Fibroblast of skin of right quadriceps (primary cell): ENCODE data around the gene DOK7.

Experiments
- DNase-seq: peaks from one replicate; pipeline ENCODE4 v3.0.0-alpha.2; 2013

The DOK7 gene

DNA sequence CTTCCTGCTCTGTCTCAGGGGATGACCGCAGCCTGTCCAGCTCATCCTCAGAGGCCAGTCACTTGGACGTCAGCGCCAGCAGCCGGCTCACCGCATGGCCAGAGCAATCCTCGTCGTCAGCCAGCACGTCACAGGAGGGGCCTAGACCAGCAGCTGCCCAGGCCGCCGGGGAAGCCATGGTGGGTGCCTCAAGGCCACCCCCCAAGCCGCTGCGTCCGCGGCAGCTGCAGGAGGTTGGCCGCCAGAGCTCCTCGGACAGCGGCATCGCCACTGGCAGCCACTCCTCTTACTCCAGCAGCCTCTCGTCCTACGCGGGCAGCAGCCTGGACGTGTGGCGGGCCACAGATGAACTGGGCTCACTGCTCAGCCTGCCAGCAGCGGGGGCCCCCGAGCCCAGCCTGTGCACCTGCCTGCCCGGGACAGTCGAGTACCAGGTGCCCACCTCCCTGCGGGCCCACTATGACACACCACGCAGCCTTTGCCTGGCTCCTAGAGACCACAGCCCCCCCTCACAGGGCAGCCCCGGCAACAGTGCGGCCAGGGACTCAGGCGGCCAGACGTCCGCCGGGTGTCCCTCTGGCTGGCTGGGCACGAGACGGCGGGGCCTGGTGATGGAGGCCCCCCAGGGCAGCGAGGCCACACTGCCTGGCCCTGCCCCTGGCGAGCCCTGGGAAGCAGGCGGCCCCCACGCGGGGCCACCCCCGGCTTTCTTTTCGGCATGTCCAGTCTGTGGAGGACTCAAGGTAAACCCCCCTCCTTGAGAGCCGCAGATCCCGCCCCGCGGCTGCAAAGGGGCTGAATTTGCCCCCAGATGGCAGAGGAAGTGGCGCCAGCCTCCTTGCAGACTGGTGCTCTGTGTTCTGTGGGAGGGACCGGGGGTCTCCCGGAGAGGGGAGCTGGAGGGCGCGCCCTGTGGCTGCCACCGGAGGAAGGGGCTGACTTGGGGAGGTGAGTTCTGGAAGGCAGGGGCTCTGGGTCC, 29.9 kb downstream of the DOK7 start:
- DNase-seq: no peak

DNA sequence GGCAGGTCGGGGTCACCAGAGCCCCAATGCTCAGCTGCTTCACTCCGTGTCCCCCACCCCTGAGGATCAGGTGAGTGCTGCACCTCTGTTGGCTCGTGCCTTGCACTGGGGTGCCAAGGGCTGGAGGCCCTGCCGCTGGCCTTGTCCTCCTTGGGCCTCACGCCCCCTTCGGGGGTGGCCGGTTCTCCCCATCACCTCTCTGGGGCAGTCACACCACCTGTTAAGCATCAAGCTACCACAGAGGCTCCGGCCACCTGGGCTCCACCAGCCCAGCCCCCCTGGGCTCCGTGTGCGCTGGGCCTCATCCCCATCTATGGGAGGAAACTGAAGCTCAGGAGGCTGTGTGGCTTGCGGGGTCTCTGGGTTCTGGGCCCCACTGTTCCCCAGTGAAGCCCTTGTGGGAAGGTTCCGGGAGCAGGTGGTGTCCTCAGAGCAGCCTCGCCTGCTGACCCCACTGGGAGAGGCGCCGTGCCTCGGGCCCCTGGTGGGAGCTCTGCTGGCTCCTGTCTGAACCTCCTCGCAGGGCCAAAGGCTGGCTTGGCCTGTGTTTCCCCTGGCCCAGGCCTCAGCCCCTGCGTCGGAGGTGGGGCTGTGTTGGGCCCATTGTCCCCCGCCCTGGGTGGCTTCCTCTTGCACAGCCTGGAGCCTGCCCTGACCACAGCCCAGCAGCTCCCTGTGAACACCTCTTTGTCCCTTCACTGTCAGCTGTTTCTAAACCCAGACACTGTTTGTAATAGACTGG, 30.8 kb downstream of the DOK7 start:
- DNase-seq: no peak

DNA sequence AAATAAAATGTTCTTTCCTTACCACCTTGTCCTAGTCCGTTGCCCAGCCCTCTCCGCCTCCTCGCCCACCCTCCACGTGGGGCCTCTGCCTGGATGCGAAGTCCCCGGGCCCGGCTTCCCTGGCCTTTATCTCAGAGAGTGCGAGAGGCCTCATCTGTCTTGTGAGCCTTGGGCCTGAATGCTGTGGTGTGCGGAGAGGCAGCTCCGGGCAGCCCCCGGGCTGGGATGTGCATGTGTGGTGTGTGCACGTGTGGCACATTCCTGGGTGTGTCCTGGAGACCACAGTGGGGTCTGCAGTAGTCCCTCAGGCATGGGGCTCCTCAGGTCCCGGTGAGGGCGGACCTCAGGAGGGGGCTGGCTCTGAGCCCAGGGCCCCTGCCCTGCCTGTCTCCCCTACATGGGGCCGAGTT, 31.4 kb downstream of the DOK7 start:
- DNase-seq: no peak

DNA sequence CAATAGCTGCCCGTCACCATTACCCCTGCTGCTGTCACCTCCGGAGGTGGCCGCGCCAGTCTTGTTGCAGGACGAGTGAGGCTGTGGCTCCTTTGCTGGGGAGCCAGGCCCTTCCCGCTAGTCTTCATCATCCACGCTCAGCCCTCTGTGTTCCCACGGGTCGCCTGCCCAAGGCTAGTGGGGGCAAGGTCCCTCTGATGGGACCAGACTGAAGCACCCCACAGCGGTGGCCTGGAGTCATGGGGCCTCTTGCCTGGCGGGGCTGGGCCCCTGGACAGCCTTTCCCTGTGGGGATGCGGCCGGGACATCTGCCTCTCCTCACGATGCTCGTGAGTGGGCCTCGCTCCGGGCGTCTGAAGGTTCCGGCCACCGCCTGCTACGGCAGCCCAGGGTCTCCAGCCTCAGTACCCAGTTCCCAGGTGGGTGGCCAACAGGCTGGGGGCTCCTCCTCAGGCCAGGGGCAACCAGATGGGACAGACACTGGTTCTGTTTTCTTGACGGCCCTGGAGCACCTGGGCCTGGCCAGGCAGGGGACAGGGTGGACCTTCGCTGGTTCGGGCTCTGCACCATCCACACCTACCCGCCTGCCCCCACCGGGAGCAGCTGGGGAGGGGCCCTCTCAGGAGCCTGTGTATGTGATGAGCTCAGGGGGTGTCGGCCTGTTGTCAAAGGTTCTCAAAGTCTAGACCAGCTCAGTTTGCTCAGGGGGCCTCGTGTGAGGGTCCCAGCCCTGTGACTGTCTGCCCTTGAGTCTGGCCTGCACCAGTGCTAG, 32.3 kb downstream of the DOK7 start:
- no peak for DNase-seq

DNA sequence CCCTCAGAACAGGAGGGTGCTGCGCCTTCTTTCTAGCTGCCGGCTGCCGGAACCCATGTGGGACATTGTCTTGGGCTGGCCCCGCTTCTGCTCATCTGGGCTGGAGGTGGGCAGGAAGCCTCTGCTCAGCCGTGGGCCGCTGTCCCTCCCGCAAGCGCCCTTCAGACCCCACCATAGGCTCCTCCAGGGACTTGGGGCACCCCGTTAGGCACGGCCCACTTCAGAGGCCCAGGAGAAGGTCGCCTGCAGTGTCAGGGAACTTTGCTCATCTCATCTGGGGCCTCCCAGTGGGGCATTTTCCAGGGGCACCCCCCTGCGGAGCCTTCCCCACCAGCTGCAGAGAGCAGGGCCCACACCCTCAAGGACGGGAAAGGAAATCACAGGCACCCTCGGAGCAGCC, 32.9 kb downstream of the DOK7 start:
- DNase-seq: no peak

DNA sequence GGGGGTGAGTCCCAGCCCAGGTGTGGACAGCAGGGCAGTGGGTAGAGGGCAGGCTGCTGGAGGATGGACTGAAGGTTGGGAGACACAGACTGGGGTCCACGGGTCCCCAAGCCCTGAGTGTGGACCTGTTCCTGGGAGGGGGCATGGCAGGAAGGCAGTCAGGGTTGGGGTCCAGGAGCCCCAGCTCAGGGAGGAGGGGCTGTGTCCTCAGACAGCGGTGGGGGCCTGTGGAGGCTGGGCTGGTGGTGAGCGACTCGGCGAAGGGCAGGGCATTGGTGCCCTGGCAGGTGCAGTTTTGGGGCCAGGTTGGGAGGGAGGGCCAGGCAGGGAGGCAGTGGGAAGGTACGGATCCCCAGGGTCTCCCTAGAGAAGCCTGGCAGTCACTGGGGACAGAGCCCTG, 34.0 kb downstream of the DOK7 start:
- DNase-seq: no peak

DNA sequence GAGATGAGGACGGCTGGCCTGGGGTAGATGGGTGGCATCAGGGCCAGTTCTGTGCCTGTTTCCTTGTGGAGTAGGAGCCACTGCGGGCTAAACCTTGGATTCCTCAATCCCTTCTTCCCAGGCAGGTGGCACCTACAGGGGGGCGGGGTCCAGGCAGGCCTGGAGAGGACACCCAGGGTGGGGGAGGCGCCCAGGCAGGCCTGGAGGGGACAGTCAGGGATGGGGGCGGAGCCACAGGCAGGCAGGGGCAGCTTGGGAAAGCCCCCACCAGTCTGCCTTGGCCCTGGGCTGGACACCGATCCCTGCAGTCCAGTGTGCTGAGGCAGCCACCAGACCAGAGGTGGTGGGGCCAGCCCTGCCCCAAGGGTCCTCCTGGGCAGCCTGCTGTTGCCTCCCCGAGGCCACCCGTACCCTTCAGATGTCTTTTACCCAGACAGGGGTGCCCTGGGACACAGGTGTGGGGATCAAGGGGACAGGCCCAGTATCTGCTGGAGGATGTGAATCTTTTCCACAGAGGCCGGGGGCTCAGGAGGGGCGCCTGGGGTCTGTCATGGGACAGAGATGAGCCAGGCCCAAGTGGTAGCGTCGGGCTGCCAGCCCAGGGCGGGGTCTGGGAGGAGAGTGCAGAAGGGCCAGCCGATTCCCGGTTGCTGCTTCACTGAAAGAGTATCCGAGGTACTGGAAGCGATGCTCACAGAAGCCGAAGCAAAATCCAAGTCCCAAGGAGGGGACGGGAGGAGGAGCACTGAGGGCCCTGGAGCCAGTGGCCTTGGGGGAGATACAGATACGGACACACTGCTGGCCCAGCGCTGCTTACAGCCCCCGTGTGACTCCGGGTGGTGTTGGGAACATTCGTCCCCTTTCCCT, 34.6 kb downstream of the DOK7 start:
- no peak for DNase-seq

DNA sequence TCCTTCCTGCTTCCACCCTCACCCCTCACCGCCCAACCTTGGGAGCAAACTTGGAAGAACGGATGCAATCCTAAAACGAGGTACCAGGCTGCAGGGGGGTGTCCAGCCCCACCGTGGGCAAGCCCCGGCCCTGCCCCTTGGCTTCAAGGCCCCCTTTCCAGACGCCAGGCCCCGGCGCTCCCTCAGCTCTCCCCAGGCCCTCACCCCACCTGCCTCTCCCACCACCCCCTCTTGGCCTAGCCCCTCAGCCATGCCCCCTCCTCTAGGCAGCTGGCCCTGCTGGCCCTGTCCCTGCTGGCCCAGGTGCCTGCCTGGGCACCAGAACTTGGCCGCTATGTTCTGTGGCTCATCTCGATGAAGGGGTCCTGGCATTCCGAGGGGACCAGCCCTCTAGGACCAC, 35.3 kb downstream of the DOK7 start:
- DNase-seq: no peak

DNA sequence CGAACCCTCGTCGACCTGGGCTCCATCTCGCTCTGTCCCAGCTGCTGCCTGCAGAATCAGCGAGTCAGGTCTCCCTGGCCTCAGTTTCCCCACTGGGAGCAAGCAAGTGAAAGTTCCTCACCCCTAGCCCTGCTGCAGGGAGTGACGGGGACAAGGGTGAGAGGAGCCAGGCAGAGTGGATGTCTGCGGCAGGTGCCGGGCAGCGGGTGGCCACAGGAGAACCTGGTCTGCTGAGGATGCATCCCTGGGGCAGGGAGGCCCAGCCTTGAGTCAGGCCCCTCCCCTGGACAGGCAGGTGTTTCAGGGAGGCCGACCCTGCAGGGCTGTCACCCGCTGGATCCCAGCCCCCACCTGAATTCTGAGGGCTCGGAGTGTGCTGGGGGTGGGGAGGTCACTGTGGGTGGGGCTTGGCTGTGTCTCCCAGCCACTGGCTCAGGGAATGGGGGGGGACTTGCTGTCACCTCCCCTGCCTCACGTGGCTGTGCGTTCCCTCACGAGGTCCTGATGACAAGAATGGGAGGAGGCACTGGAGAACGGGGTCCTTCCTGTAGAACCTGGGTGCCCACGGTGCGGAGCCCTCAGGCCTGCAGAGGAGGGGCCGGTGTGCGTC, 35.9 kb downstream of the DOK7 start:
- no peak for DNase-seq

DNA sequence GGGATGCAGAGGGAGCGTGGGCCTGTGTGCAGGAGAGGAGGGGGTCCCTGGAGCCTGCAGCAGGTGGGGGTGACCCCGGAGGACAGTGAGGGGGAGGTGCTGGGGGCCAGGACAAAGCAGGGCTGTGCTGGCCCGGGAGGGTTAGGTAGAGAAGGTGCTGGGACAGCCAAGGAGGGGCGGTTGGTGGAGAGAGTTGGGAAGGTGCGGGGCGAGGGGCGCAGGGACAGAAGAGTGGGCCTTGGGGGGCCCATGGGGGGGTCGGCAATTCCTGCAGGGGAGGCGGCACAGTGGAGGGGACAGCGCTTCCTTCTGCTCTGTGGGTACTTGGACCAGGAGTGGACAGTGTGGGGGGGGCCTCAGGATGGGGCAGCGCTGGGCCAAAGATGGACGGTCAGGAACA, 36.6 kb downstream of the DOK7 start:
- no peak for DNase-seq

DNA sequence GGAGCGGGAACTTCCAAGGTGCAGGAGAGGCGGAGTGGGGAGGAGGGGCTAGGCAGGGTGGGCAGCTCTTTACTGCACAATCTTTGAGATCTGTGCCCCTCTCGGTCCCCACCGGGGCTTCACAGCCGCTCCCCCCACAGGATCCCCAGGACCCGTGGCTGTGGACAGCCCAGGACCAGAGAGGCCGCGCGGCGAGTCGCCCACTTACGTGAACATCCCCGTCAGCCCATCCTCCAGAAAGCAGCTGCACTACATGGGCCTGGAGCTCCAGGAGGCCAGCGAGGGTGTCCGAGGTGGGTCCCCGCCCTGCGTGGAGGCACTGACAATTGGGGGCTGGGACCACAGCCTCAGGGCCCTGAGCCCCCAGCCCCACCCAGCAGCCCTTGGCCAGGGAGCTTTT, 37.0 kb downstream of the DOK7 start:
- no peak for DNase-seq

DNA sequence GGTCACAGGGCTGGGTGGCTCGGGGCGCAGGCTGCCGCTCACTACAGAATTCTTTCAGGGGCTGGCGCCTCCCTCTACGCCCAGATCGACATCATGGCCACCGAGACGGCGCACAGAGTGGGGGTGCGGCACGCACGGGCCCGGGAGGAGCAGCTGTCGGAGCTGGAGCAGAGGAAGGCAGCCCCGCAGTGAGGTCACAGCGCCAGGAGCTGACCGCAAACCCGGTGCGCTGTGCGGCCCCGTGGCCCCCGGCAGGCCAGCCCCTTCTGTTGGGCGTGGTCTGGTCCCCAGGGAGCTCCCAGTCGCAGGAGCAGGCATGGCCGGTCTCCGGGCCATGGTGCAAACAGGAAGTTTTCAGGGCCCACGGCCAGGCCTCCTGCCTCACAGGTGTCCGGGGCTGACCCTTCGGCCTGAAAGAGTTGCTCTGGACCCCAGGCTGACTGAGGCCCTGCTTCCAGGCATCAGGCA, 37.6 kb downstream of the DOK7 start:
- no peak for DNase-seq

DNA sequence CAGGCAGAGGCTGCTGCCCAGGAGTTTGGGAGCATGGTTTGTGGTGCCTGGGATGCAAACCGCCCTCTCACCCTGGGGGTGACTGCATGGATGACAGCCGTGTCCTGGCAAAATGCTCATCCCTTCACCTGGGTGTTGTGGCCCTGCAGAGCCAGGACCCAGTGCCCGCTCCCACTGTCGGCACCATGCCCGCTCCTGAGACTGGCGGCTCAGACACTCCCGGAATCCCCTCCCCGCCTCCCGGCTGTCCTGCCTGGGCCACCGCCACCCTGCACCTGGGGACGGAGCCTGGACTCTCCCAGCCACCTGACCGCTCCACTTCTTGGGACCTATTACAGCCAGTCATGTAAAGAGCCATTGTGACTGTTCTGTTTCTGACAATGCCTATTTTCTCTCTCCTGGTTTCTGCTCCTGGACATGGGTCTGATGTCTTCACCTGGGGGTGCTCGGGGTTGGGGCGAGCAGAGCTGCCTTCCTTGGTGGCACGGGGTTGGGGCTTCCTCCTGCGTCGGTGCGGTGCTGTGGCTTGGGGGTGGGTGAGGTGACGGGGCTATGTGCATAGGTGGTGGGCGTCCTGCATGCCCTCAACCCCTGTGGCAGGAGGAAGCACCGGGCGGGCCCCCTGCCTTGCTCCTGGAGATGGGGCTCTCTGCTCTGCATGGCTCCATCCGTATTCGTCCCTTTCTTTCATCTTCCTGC, 38.2 kb downstream of the DOK7 start:
- DNase-seq: no peak

DNA sequence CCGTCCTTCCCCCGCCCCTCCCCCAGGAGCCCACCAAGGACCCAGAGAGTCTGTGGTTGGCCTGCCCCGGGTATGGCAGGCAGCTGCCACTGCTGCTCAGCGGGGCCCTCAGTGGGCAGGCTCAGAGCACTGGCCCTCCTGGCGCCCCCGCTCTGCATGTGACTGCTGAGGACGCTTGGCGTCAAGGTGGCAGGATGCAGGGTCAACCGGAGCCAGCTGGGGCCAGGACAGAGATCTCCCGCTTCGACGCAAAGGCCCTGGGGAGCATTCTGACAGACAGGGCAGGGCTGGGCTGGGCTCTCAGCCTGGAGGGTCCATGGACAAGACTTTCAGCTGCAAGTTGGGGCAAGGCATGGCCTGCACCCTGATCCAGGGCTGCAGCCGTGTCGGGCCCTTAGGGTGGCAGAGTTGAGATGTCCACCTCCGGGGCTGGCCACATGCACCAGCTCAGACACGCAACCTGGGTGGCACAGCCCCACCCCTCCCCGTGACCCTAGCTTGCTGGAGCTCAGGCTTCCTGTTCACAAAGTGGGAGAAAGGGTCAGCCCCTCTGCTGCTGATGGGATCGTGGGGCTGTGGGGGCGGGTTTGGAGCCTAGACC, 38.8 kb downstream of the DOK7 start:
- DNase-seq: no peak

DNA sequence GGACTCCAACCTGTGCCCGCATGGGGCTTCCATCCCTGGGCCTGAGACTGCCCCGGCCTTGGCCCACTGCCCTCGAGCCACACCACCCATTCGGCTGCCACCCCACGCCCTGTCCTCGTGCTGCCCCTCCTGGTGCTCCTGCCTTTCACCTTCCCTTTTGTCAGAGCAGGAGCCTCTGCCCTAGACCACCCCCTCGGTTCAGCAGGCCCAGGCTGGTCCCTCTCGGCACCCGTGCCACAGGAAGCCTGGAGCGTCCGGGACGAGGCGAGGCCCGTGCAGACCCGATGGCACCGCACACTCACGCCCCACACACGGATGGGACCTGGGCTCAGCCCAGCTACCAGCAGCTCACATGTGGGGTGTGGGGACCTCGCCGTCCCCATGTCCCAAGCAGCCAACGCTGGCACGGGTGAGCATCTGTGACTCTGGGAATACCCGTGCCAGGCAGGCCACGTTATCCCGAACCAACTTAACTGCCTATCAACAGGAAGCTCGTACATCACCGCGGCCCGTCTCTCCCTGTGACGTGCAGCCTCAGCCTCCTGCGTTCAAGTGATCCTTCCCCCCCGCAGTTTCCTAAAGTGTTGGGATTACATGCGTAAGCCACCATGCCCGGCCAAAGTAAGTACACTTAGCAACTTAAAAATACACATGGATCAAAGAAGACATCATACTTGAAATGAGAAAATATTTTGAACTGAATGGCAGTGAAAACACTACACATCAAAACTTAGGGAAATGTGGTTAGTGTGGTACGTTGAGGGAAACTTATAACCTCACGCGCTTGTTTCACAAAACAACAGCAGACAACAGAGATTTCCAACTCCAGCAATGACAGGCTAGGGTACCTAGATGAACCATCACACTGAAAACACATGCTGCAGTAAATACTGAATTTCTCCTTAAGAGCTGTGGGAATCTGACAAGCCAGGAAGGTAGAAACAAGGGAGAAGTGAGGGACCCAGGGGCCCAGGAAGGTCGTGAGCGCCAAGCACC, 40.1 kb downstream of the DOK7 start:
- no peak for DNase-seq

DNA sequence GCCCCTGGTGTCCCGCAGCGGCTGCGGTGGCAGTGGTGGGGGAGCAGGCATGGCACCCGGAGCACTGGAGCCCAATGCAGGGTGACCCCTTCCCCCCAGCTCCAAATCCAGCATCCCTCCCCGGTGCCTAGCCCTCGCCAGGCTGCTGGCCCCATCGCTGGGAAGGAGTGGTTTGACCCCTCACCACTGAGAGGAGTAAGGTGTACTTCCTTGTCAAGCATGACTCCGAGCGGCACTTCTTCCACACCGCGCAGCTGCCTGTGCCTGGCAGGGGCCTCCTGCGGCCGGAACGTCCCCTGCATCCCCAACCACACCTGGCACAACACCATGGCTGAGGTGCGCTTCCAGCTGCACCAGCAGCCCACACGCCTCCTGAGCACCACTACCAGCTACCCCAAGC, 42.1 kb downstream of the DOK7 start:
- DNase-seq: no peak

DNA sequence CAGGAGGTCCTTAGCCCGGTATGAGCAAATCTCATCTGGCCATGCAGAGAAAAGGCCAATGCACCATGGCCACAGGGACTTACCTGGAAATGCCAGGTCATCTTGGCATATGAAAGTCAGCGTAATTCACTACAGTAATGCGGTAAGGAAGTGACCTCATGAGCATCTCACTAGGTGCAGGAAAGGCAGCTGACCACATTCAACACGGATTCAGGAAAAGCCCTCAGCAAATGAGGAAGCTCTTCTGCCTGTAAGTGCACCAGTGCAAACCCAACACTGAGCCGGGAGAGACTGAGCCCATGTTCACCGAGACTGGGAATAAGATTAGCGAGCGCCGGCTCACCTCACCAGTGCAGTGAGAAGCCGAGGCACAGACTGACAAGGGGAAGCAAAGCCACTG, 45.4 kb downstream of the DOK7 start:
- DNase-seq: no peak

DNA sequence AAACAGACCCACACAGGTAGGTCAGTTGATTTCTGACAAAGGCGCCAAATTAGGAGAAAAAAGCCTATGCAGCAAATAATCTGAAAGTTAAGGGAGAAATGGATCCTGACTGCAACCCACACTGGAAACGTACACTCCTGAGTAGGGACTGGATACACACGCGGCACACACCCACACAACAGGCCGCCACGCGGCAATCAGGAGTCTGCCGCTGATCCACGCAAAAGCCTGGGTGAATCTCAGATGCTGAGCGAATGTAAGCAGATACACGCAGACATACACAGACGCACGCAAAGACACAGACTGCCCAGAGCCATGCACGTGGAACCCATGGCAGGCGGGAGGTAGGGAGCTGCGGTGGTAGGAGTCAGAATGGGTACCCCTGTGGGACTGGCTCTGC, 47.4 kb downstream of the DOK7 start:
- no peak for DNase-seq

DNA sequence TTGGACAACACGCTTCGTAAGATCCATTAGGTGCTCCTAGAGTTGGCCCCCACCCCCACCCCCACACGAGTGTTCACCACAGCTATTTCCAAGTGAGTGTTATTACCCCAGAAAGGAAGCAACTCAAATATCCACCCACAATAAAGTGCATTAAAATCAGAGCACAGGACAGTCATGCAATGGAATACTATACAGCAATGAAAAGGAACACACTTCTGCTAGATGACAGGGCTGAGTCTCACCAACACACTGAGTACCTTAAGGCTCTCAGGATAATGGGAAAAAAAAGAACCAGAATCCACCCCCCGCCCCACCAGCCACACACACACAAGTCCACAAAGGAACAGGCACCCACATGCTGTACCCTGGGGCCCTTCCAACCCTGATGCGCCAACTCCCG, 48.1 kb downstream of the DOK7 start:
- no peak for DNase-seq
